ENCODE results near the gene EEF2KMT.
"Not testable (repeated sequence)": the region's sequence is repeated elsewhere in the genome, so short reads cannot be mapped to it uniquely, and the experiment has no call there.

EEF2KMT gene

GRCh38 chr16:5097470-5098220 lies at the start of gene EEF2KMT:
Gene EEF2KMT (minus strand): TSS chr16:5097795. CDS start chr16:5097739, 56 bp downstream.
- peak within 1 kb of the TSS; percentile 50 for H3K27ac ChIP-seq

- not testable (repeated sequence) for H3K27ac ChIP-seq
Measured at GRCh38 chr16:5144621-5144956, 47.0 kb upstream of the EEF2KMT start.

- no peak overlapping the region for H3K27ac ChIP-seq
- TF ChIP-seq CTCF (conservative IDR thresholded peaks at IDR 0.05) = no peak
Measured at GRCh38 chr16:5143761-5144620, 46.4 kb upstream of the EEF2KMT start.

GRCh38 chr16:5140151-5140550 lies 42.6 kb upstream of the EEF2KMT start:
- not testable (repeated sequence) for H3K27ac ChIP-seq

GRCh38 chr16:5134739-5135452 lies 37.3 kb upstream of the EEF2KMT start:
- H3K27ac ChIP-seq = not testable (repeated sequence)

GRCh38 chr16:5132915-5133600 lies 35.5 kb upstream of the EEF2KMT start:
- not testable (repeated sequence) for H3K27ac ChIP-seq

GRCh38 chr16:5131467-5132004 lies 33.9 kb upstream of the EEF2KMT start:
- not testable (repeated sequence) for H3K27ac ChIP-seq

- not testable (repeated sequence) for H3K27ac ChIP-seq
Measured at GRCh38 chr16:5117300-5118087, 19.9 kb upstream of the EEF2KMT start.

- H3K27ac ChIP-seq = not testable (repeated sequence)
Measured at GRCh38 chr16:5116780-5117295, 19.2 kb upstream of the EEF2KMT start.

- not testable (repeated sequence) for H3K27ac ChIP-seq
Measured at GRCh38 chr16:5110933-5111332, 13.3 kb upstream of the EEF2KMT start.

- TF ChIP-seq CTCF (conservative IDR thresholded peaks at IDR 0.05) = no peak
- H3K27ac ChIP-seq = no peak overlapping the region
Measured at GRCh38 chr16:5108505-5109158, 11.0 kb upstream of the EEF2KMT start.

GRCh38 chr16:5105039-5105438 lies 7.4 kb upstream of the EEF2KMT start:
- H3K27ac ChIP-seq = not testable (repeated sequence)

GRCh38 chr16:5103296-5104032 lies 5.9 kb upstream of the EEF2KMT start:
- H3K27ac ChIP-seq = not testable (repeated sequence)

GRCh38 chr16:5099174-5099573 lies 1.6 kb upstream of the EEF2KMT start:
- H3K27ac ChIP-seq = peak overlapping the region; percentile 50

- H3K27ac ChIP-seq = peak overlapping the region; percentile 50
Measured at GRCh38 chr16:5098221-5099159, 895 bp upstream of the EEF2KMT start.
